SK-N-SH treated with all-trans-retinoic acid at 6 μM for 48 hours (cell line): ENCODE measurements around the gene ZNF132.

Experiments
- ESRRG ChIP-seq: fragments of 250-450 bp; sonication (Bioruptor Pico); IDR thresholded peaks from 2 replicates; pipeline ENCODE4 v1.6.1; 2021; ENCODE audit warnings: mild to moderate bottlenecking
- ISL1 ChIP-seq: fragments of 250-450 bp; sonication (Bioruptor Pico); IDR thresholded peaks from 2 replicates; pipeline ENCODE4 v2.1.2; 2022; ENCODE audit warnings: mild to moderate bottlenecking, moderate library complexity
- PATZ1 ChIP-seq: fragments of 250-450 bp; sonication (Bioruptor Pico); IDR thresholded peaks from 2 replicates; pipeline ENCODE4 v1.8.0; 2020; ENCODE audit warnings: mild to moderate bottlenecking, moderate library complexity, borderline replicate concordance
- RARB ChIP-seq: fragments of 250-450 bp; sonication (Bioruptor Pico); IDR thresholded peaks from 2 replicates; pipeline ENCODE4 v1.8.0; 2021; ENCODE audit warnings: mild to moderate bottlenecking, moderate library complexity
- SNAI2 ChIP-seq: fragments of 250-450 bp; sonication (Bioruptor Pico); IDR thresholded peaks from 2 replicates; pipeline ENCODE4 v1.5.0; 2020; ENCODE audit warnings: mild to moderate bottlenecking, moderate library complexity
- TCF4 ChIP-seq: fragments of 250-450 bp; sonication (Bioruptor Pico); IDR thresholded peaks from 2 replicates; pipeline ENCODE4 v1.8.0; 2021; ENCODE audit warnings: mild to moderate bottlenecking, moderate library complexity, borderline replicate concordance
- ZFP3 ChIP-seq: fragments of 250-450 bp; sonication (Bioruptor Pico); IDR thresholded peaks from 2 replicates; pipeline ENCODE4 v1.5.0; 2020; ENCODE audit warnings: mild to moderate bottlenecking, moderate library complexity
- ZNF565 ChIP-seq: fragments of 450-650 bp; formaldehyde crosslinking; conservative IDR thresholded peaks from 2 replicates; pipeline ENCODE4 v1.5.0; 2020; ENCODE audit warnings: low read depth, mild to moderate bottlenecking, moderate library complexity

GRCh38 chr19:58473775-58474174 lies 33.8 kb upstream of the ZNF132 start:
- TF ChIP-seq ZFP3 (CRISPR knock-in tag), result no peak
- no peak for TF ChIP-seq RARB (CRISPR knock-in tag)
- TF ChIP-seq TCF4 (CRISPR knock-in tag), result no peak
- TF ChIP-seq SNAI2, result no peak
- no peak for TF ChIP-seq ZNF565 (CRISPR knock-in tag)
- TF ChIP-seq ESRRG (CRISPR knock-in tag), result no peak
- no peak for TF ChIP-seq ISL1
- no peak for TF ChIP-seq PATZ1 (CRISPR knock-in tag)
